Inferior parietal cortex (tissue), 1 donor: ENCODE results near the gene TCERG1.

Experiments used
- DNase-seq: peaks from one replicate; pipeline ENCODE4 v3.0.0-alpha.2; 2016; ENCODE audit errors: extremely low spot score

The TCERG1 gene

DNA sequence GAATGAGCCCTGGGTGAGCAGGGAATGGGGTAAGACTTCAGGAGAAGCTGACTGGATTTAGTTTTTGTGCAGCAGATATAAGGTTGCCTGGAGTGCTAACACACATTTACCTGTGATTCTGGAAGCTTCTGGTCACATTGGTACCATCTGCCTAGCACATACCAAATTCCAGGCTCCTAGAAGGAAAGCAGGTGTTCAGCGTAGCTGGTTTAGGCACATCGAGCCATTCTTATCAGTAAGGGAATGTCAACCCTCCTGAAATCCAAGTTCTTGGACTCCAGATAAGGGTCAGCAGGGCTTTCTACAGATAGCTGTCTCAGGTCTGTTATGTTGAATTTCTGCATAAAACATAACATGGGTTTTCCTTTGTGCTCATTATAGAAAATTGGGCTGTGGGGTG lies 10.3 kb downstream of the TCERG1 start:
- no peak for DNase-seq

DNA sequence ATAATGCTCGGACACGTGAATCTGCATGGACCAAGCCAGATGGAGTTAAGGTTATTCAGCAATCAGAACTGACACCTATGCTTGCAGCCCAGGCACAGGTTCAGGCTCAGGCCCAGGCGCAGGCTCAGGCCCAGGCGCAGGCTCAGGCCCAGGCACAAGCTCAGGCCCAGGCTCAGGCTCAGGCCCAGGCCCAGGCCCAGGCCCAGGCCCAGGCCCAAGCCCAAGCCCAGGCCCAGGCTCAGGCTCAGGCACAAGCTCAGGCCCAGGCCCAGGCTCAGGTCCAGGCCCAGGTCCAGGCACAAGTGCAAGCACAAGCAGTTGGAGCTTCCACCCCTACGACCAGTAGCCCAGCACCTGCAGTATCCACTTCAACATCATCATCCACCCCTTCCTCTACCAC lies 11.8 kb downstream of the TCERG1 start:
- no peak for DNase-seq

DNA sequence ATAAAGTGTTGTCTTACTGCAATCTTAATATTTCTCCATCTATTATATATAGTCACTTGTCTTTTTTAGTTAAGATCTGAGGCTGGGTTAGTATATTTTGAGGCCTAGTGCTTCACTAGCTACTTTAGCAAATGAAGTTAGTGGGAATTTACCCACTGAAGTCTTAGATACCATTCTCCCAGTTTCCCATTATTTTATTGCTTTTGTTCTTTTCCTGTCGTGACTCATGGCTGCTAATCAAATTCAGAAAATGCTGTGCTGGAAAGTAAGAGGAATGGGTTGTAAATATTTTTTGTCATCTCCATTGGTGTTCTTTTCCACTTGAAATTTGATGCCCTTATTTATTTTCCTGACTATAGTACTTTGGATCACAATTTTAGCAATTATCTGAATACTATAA lies 14.2 kb downstream of the TCERG1 start:
- DNase-seq = no peak

DNA sequence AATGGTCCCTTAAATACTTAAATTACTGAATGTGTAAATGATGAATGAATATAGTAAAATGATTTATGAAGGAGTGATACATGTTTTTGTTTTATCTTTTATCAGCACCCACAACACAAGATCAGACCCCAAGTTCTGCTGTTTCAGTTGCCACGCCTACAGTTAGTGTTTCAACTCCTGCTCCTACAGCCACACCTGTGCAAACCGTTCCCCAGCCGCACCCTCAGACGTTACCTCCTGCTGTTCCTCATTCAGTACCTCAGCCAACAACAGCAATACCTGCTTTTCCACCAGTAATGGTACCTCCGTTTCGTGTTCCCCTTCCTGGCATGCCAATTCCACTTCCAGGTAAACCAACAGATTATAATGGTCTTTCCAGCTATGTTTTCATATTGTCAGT lies 16.3 kb downstream of the TCERG1 start:
- DNase-seq = no peak

DNA sequence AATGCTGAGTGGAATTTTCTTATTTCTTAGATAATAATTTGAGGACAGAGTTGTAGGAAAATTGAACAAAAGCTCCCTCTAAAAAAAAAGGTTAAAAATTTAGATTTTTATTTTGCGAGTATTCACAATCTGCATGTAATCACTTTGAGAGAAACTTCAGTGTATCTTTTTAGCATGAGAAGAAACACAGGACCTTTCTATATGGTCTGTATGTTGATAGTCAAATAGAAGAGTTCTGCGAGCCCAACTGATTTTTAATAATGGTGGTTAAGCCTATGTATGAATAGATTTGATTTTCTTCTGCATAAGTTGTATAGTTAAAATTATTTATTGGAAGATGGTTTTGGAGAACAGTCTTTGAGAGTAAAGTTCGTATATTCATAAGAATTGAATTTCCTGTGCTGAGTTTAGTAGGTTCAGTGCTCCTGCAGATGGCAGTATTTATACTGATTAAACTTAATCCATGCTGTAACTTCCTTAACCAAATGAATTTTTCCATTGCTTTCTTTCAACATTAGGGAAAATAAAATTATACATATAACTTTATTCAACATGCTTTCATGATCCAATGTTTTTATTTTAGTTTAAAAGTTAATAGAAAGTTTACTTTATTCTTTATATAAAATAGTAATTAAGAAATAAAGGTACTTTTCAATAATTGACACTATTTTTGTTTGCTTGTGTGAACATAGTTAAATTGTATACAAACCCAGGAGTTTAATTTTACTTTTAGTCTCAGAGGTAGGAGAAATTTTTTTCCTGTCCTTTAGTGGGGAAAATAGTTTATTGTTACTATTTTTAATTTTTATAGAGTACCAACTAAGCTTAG lies 19.6 kb downstream of the TCERG1 start:
- DNase-seq = peak; percentile 31

DNA sequence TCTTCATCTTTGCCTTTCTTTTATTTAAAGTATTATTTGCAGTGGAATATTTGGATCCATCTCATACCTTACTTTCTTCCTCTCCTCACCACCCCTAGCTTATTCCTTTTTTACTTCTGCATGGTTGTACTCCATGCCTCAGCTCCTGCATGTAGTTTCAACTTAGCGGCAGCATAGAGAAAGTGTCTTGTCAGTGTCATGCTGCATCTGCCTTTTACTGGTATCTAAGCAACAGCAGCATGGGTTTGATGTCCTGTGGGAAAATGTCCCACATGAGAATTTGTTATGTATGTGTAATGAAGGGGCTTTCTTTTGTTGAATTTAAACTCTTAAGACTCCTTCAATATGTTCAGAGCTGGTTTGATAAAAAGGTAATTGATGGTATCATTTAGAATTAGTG lies 20.6 kb downstream of the TCERG1 start:
- no peak for DNase-seq

DNA sequence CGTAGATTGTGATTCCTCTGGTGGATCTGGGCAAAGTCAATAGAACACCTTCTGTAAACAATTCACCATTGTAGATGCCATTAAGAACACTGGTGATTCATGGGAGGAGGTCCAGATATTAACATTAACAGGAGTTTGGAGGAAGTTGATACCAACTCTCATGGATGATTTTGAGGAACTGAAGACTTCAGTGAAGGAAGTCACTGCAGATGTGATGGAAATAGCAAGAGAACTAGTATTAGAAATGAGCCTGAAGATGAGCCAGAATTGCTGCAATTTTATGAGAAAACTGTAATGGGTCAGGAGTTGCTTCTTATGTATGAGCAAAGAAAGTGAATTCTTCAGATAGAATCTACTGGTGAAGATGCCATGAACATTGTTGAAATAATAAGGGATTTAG lies 26.9 kb downstream of the TCERG1 start:
- DNase-seq = no peak

DNA sequence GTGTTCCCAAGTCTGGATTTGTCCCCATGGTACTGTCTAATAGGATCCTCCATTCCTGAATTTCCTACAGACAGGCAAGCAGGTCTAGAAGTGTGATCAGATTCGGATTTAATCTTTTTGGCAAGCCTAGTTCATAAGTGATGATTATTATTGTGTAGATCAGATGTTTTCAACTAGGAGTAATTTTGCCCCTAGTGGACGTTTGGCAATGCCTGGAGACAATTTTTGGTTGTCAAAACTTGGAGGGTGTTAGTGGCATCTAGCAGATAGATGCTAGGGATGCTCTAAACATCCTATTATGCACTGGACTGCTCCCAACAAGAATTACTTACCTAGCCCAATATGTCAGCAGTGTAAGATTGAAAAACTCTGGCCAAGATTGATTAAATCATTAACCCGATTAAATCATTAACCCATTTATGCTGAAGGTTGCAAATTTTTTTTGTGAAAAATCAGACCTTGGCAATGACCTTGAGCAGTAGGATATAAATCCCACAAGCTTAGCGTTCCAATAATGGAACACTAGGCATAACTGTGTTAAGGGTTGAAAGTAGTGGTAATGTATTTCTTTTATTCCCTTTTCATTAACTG lies 28.2 kb downstream of the TCERG1 start:
- no peak for DNase-seq

DNA sequence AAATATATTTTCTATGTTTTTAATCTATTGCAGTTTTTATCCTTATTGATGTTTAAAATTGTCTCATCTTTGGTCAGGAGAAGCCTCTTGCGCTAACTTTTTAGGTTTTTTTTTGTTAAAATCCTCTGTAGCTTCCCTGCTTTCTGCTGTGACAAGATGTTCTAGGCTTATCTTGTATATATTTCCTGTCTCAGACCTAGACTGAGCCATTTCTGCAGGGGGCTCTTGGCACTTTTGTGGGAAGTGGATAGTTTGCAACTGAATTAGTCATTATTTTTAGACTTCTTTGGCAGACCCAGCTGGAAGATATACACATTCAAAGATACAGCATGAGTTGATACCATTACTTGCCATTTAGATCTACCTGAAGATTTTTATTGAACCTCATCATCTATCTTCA lies 28.8 kb downstream of the TCERG1 start:
- DNase-seq = no peak

DNA sequence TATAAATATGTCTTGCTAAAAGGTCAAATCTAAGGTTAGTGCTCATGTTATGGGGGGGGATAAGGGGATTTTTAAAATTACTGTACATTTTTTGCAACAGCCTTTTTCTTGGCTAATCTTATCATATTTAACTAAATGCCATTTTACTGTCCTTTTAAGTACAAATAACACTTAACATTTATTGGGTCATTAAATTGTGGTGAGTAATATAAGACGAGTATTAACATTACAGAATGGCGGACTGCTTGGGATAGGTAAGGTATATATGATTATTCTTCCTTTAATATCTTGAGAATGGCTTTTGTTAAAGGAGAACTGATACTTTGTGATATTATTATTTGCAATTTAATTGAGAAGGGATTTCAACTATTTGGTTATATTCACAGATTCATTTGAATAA lies 35.6 kb downstream of the TCERG1 start:
- DNase-seq = no peak

DNA sequence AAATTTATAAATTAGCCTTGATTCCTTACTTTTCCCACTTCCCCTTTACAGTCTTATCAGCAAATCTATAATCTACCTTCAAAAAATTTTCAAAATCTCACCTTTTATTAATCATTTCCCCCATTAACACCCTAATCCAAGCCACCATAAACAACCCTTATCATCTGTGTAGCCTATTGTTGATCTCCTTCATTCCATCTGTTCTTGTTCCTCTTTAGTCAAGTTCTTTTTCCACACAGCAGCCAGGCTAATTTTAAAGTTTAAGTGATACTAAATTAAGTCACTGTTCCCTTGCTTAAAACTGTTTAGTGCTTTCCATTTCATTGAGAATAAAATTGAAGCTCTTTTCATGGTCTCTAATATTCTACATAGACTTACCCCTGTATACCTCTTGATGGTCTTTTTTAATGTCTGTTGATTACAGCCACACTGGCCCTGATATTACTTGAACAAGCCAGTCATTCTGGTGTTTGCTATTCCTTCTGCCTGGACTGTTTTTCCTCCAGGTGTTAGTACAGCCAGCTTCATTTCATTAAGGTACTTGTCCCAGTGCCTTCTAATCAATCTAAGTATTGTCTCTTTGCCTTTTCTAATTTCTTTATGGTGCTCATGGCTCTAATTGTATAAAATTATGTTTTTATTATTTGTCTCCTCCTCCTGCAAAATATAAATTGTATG lies 37.7 kb downstream of the TCERG1 start:
- no peak for DNase-seq

DNA sequence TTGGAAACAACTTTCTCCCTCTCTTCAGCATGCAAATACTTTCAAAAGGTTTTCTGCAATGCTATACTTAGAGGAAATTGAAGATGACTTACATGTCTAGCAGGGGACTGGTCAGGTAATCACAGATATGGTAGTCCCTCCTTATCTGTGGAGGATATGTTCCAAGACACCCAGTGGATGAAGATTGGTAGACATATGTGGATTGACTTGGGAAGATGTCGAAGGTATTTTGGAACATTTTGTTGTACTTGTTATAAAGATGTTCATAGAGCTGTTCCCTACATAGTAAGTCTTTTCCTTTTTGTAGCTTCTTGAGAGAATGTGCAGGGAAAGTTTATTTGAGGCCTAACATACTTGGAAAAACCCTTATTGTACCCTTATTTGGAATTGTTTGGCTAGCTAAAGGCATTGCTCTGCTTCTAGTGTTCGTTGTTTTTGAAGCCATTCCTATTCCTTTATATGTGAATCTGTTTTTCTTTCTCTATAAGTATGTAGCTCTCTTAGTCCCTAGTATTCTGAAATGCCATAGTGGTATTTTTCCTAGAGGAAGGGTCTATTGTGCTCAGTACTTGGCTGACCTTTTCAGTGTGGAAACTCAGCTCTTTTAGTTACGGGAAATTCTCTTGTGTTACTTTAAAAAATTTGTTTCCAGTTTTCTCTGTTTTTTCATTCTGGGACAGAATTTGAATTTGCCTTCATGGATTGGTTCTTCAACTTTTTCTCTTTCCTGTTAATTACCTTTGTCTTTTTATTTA lies 43.1 kb downstream of the TCERG1 start:
- no peak for DNase-seq

DNA sequence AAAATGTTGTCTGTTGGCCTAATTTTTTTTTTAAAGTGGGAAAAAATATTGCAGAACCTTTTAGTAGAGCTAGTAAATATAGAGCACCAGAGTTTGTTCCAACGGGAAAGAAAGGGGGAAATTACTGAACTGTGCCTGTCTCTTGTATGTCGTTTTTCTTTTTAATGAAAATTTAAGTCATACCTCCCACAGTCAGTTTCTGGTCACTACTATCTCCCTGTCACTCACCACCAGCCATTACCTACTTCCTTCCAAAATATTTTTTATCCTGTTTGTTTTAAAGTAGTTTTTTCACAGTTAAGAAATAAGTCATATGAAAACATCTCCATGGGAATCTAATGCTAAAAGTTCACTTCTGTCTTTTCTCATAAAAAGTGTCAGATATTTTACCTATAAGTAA lies 47.5 kb downstream of the TCERG1 start:
- no peak for DNase-seq

DNA sequence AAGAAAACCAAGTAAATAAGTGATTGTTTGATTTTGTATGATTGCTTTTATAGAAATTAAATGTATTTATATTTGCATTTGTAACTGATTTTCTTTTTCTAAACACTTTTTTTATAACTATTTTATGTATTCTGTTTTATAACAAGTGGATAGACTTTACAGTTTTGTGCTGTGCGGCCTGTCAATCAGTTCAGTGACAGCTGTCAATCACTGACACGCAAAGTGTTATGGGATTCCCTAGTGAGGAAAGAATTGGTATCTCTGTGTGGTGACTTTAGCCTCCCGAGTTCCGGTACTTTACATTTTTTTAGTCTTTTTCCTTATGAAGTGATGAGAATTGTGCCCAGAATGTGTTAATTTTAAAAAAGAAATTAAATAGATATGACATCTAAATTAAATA lies 52.5 kb downstream of the TCERG1 start:
- no peak for DNase-seq

DNA sequence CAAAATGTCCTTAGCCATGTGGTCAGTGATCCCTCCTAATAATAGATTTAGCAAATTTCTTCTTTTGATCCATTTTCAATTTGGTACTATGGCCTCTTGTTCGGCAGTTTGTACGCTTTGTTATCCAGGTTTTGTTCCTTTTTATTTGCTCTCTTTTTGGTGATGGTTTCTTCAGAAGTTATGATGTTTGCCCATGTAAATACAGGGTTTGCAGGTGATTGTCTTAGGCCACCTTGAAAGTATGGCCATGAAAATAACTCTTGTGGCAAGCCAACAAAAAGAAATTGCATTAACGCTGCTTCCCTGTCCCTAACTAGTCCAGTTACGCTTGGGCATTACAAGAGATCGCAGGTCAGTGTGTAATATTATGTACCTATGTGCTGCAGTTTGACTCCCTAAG lies 60.3 kb downstream of the TCERG1 start:
- DNase-seq = no peak

DNA sequence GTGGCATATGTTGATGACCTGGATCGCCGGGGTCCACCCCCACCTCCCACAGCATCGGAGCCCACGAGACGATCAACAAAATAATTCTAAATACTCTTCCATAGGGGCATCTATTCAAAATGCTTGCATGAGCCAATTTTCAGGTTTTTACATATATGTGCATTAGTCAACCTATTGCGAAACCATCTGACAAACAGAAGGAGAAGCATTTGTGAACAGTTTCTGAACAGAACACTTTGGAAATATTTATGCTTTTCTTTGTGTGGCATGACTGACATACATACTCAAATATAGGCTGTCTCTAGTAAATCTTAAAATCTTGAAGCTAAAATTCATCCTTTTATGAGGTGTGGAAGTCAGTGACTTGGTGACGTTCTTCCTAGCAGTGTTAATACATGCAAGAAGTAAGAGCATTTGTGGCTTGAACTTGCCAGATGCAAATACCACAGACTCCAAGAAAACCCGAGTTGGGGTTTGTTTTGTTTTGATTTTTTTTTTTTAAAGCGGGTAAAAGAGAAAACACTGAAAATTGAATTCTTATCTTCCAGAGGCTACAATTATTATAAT lies 63.5 kb downstream of the TCERG1 start:
- no peak for DNase-seq

DNA sequence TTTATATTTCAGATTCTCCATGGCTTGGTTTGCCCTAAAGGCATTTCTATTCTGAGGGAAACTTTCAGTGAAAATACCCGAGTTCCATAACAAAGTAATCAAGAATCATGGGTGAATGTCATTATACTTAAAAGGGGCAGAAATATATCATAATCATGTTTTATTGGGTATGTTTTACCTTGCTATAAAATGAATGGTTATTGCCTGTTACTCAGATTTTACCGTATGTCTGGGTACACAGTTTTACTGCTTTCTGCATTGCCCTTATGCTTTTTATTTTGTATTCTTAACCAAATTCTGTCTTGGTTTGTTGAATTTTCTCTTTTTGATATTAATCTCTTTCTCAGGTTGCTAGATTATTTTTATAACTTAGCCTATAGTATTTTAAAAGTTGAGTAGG lies 66.3 kb downstream of the TCERG1 start:
- no peak for DNase-seq

DNA sequence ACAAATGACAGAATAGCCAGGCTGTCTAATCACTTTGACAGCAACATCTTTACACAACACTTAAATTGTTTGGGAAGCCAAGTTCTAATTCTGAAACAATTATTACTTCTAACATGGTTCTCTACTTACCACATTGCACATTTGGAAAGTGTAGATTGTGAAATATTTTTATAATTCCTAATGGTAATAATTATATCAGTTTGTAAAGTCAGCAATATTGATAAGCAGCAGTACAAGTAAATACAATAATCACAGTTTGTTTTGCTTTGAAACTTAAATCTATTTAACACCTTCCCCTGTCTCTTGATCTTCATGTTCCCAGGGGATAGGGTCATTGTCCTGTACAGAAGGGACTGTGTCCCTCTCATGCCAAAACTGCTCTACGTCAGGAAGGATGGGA lies 67.4 kb downstream of the TCERG1 start:
- DNase-seq = no peak

DNA sequence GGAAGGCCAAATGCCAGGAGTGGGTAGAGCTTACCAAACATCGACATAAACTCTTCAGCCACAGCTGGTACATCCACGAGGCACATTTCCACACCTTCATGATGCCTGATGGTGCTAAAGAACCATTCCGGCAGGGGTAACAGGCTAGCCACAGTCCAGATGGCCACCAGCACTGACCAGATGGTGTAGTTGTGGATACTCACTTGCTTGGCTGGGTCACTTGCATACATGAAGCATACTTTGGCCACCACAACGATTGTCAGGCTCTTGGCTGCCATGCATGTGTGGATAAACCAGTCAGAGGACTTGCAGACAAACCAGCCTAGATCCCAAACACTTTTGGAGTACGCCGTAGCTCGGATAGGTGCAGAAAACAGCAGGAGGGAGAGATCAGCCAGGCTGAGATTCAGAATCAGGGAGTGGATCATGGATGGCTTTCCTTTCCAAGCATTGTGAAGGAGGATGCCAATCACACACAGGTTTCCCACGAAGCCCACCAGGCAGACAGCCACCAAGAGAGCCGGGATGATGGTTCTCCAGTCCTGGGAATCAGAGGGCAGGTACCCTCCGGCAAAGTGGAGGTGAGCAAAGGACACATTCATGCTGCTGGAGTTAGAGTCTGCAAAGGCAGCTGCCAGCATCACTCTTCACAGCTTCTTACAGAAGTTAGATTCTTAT lies 68.5 kb downstream of the TCERG1 start:
- DNase-seq = peak; percentile 53

DNA sequence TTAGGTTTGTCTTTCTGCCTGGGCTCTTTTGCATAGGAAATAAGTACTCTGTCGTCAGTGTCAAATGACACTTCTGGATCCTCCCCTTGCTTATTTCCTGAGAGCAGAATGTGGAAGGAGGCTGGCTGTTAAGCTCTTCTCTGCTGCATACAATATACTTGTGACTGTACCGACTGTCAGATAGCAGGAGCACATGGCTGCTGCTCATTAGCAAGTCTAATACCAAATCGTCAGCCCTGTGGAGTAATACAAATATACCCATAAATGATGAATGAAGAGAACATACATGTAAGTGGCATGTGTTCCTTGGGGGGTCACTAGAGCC lies 69.0 kb downstream of the TCERG1 start, which contains the start of gene GPR151:
TSS of gene GPR151 (minus strand) at position 40 of the 325 bp plus-strand sequence. CDS start 77 bp downstream, outside the sequence.
- peak; percentile 25 for DNase-seq

DNA sequence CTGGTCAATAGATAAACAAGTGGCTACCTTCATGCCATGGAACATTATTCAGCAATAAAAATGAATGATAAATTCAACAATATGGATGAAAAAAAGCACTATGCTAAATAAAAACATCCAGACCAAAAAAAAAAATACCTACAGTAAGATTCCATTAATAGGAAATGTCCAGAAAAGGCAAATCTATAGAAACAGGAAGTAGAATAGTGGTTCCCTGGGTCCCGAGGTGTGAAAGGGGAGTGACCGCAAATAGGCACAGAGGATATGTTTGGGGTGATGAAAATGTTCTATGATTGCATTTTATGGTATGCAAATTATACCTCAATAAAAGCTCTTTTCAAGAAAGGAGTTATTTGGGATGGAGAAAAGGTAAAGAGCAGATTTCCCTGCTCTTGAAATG lies 72.4 kb downstream of the TCERG1 start:
- DNase-seq = no peak
